GM23248 (cell line): ENCODE data around the gene CDR2L.

Experiments
- EZH2 ChIP-seq: fragments of 200-600 bp; sonication (generic); IDR thresholded peaks from 2 replicates; pipeline ENCODE4 v1.6.1; 2018; ENCODE audit warnings: antibody characterized with exemption, mild to moderate bottlenecking; ENCODE audit not compliant: insufficient read depth, poor library complexity, severe bottlenecking
- EZH2phosphoT487 ChIP-seq: fragments of 200-600 bp; sonication (generic); IDR thresholded peaks from 2 replicates; pipeline ENCODE4 v1.6.1; 2018; ENCODE audit warnings: antibody characterized with exemption, moderate library complexity, mild to moderate bottlenecking, low read depth; ENCODE audit not compliant: insufficient read depth

DNA sequence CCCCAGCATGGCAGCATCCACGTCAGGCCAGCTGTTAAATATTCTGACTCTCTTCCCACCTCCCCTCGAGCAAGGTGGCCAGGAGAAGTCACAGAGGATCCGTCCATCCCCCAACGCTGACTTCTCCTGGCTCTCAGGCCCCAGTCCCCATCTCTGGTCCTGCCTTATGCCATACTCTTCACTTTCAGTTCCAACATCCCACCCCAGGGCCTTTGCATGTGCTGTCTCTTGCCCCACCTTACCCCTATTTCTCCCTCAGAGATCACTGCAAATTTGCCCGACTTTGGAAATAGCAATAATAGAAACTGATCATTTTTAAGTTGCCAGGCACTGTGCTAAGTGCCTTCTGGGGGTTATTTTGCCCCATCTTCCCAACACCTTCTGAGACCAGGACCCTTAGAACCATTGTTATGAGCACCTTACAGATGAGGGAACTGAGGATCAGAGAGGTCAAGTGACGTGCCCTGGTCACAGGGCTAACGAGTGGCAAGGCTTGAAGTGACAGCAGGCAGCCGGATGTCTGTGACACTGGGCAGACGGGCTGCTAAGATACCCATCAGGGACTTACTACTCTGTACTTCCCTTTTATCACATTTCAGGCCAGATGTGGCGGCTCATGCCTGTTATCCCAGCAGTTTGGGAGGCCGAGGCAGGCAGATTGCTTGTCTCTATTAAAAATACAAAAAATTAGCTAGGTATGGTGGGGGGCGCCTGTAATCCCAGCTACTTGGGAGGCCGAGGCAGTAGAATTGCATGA, 32.6 kb upstream of the CDR2L start:
- TF ChIP-seq EZH2phosphoT487, result no peak
- TF ChIP-seq EZH2, result no peak
